RPMI7951 (cell line): ENCODE data around the gene CHMP2A. TPM values are rescaled to one million over a fixed set of nuclear protein-coding genes. Genes with fewer than 3 reads are reported as not detected.
"Not testable (repeated sequence)": the region's sequence is repeated elsewhere in the genome, so short reads cannot be mapped to it uniquely, and the experiment has no call there.

Experiments used
- DNase-seq: peaks from one replicate; pipeline ENCODE4 v3.0.0-alpha.2; 2012; ENCODE audit warnings: low read depth
- total RNA-seq: library from RNA; depleted of rRNA; stranded (reverse); fragments of >200 nt; shearing (Covaris generic); gene quantifications from 2 replicates; pipeline ENCODE4 v1.2.3, GENCODE V29; 2014; rRNA removed

Gene CHMP2A
- total RNA-seq, 1 experiment from 2014 or later = 171 TPM

GRCh38 chr19:58511353-58512208 is 43.3 kb downstream of the CHMP2A start, which contains the start of gene SLC27A5:
Gene SLC27A5, minus strand, starts transcription at chr19:58511992. Its CDS starts 37 bp downstream, at chr19:58511955.
- DNase-seq = no peak

- no peak for DNase-seq
Observed at GRCh38 chr19:58510084-58510862, 44.6 kb downstream of the CHMP2A start.

GRCh38 chr19:58509731-58510083 is 45.2 kb downstream of the CHMP2A start:
- no peak for DNase-seq

GRCh38 chr19:58507602-58508223 is 47.2 kb downstream of the CHMP2A start:
- not testable (repeated sequence) for DNase-seq

Other genes starting within 250 kb of the CHMP2A start
- gene ERVK3-1, start 249.7 kb downstream of the CHMP2A start, total RNA-seq = 68.7 and 76.6 TPM in 2 replicates
- 2.9 and 4.1 TPM in 2 replicates for gene ZSCAN22, start 228.1 kb downstream of the CHMP2A start, total RNA-seq
- 64.4 and 111 TPM in 2 replicates for gene A1BG, start 201.6 kb downstream of the CHMP2A start, total RNA-seq
- gene ZNF497, start 192.4 kb downstream of the CHMP2A start, total RNA-seq = 0.12 and 0.29 TPM in 2 replicates
- 1.1 and 1.8 TPM in 2 replicates for gene ZNF837, start 174.1 kb downstream of the CHMP2A start, total RNA-seq
- gene RPS5, start 167.8 kb downstream of the CHMP2A start, total RNA-seq = 2,560 and 2,715 TPM in 2 replicates
- not detected in 2 replicates for gene RNF225, start 159.4 kb downstream of the CHMP2A start, total RNA-seq
- gene ZNF584, start 146.5 kb downstream of the CHMP2A start, total RNA-seq = 16.3 and 17.2 TPM in 2 replicates
- gene ZNF132, start 115.0 kb downstream of the CHMP2A start, total RNA-seq = 4.6 and 4.8 TPM in 2 replicates
- 4.1 and 9.3 TPM in 2 replicates for gene ZNF324B, start 103.5 kb downstream of the CHMP2A start, total RNA-seq
- 8.6 and 8.9 TPM in 2 replicates for gene ZNF324, start 88.0 kb downstream of the CHMP2A start, total RNA-seq
- 6.5 and 9.5 TPM in 2 replicates for gene ZNF446, start 78.8 kb downstream of the CHMP2A start, total RNA-seq
- 4.7 and 6.0 TPM in 2 replicates for gene SLC27A5, start 43.1 kb downstream of the CHMP2A start, total RNA-seq
- 5.3 and 8.1 TPM in 2 replicates for gene ZBTB45, start 35.3 kb downstream of the CHMP2A start, total RNA-seq
- gene TRIM28, start 11.0 kb downstream of the CHMP2A start, total RNA-seq = 304 and 391 TPM in 2 replicates
- 84.1 and 98.8 TPM in 2 replicates for gene UBE2M, start 3.5 kb upstream of the CHMP2A start, total RNA-seq
- 6.5 and 10.2 TPM in 2 replicates for gene MZF1, start 18.2 kb upstream of the CHMP2A start, total RNA-seq